ENCODE measurements around the gene STK32B.

The STK32B gene

DNA sequence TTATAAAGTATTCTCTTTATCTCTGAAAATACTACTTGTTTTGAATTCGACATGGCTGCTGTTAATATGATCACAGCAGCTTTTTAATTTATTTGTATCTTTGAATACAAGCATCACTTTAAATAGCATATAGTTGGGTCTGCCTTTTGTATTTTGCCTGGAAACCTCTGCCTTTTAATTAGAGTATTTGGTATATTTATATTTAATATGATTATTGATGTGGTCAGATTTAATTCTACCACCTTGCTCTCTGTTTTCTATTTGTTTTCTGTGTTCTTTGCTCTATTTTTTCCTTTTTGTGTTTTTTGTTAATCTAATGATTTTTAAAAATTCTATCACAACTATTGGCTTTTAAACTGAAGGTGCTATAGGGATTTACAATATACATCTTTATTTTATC is 21.7 kb downstream of the STK32B start:
- no peak for FAIRE-seq

- FAIRE-seq = no peak
Measured at GRCh38 chr4:5078009-5078408, 26.7 kb downstream of the STK32B start.

- FAIRE-seq = no peak
Measured at GRCh38 chr4:5079581-5079980, 28.3 kb downstream of the STK32B start.

- FAIRE-seq = no peak
Measured at GRCh38 chr4:5081441-5081999, 30.2 kb downstream of the STK32B start.

DNA sequence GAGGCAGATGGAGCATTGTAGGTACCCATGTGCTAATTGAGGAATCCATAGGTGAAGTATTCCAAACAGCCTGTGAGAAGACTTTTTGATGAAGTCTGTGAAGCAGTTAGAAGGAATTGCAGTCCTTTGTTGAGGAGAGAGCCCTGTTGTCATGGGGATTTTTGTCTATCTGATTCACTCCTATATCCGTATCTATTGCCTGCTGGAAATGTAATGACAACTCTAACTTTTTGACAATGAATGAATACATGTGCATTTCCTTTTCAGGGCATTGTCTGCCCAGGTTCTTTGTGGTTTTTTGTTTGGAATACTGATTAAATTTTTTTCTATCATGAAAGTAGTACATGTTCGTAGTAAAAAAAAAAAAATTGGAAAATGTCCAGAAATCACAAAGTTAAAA is 31.1 kb downstream of the STK32B start:
- no peak for FAIRE-seq

GRCh38 chr4:5084911-5085475 is 33.7 kb downstream of the STK32B start:
- FAIRE-seq = no peak

- FAIRE-seq = no peak
Measured at GRCh38 chr4:5086535-5086934, 35.3 kb downstream of the STK32B start.

DNA sequence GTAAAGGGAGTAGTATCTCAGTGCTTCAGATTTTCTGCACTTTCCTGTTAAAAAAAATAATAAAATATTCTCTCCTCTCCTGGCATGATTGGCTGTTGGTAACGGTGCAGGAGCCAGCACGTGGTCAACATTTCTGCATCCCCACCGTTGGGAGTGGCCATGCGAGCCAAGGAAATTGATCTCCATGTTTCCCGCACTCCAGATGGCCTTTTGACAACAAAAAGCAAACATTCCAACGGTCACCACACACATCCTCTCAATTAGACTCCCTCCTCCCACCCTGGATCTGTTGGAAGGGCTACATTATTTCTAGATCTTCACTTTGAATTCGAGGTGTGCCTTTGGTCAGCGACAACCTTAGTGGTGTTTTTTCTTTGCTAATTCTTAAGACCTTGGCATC is 45.0 kb downstream of the STK32B start:
- no peak for FAIRE-seq

DNA sequence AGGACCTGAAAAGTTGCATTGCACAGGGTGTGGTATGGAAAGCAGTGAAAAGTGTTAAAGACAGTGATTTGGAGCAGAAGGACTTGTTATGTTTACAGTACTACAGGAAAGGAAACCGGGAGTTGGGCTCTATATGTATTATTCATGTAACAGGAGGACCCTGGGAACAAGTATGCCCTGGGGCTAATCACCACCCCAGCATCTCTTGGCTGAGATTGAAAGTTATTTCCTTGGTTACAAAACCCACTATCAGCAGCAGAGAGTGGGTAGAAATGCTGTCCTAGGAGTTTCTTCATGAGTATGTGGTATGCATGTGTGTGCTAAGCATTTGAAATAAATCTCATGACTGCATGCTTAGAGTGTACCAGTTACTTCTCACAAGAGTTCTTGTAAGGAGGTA is 46.9 kb downstream of the STK32B start:
- FAIRE-seq = no peak

DNA sequence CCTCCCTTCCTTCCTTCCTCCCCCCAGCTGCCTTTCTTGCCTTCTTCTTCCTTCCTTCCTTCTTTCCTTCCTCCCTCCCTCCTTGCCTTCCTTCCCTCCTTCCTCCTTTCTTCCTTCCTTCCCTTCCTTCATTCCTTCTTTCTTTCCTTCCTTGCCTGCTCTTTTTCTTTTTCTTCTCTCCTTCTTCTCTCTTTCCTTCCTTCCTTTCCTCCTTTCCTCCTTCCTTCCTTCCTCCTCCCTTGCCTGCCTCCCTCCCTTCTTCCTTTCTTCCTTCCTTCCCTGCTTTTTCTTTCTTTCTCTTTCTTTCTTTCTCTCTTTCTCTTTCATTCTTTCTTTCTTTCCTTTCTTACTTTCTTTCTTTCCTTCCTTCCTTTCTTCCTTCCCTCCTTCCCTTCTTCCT is 49.1 kb downstream of the STK32B start:
- no peak for FAIRE-seq

DNA sequence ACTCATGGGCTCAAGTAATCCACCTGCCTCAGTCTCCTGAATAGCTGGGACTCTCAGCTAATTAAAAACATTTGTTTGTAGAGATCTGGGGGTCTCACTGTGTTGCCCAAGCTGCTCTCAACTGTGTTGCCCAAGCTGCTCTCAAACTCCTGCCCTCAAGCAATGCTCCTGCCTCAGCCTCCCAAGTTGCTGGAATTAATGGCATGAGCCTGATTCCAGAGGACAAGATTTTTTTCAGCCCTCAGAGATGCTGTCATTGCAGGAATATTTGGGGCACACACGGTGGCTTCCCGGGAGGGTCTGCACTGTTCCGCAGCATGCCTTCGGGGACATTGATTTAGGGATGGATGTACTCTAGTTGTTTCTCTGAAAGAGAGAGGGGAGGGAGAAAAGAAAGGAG is 49.7 kb downstream of the STK32B start:
- FAIRE-seq = no peak

GRCh38 chr4:5101571-5101970 is 50.3 kb downstream of the STK32B start:
- FAIRE-seq = no peak

DNA sequence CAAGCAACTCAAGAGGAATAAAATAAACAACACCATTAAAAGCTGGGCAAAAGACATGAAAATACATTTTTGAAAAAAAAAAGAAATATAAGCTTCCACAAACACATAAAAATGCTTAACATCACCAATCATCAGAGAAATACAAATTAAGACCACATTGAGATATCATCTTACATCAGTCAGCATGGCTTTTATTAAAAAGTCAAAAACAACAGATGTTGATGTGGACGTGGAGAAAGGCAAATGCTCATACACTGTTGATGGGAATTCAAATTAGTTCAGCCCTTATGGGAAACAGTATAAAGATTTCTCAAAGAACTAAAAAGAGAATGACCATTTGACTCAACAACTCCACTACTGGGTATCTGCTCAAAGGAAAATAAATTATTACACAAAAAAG is 59.6 kb downstream of the STK32B start:
- FAIRE-seq = peak; percentile 39

- no peak for FAIRE-seq
Measured at GRCh38 chr4:5112333-5113095, 61.2 kb downstream of the STK32B start.

DNA sequence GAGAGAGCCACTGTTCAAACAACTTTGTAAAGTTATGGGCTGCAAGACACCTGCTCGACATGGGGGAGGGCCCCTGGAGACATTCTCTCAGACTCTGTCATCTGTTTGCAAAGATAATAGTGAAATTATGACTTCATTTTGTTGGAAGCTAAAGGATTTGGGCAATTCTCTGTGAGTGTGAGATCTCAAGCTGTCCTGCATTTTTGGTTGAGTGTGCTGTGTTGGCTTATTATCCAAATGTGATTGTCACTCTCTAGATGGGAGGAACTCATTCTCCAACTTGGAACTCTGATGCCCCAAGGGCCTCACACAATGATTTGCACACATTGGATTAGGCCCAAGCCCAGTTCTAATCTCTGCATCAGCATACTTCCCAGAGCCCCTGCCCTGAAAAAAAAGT is 63.7 kb downstream of the STK32B start:
- no peak for FAIRE-seq

DNA sequence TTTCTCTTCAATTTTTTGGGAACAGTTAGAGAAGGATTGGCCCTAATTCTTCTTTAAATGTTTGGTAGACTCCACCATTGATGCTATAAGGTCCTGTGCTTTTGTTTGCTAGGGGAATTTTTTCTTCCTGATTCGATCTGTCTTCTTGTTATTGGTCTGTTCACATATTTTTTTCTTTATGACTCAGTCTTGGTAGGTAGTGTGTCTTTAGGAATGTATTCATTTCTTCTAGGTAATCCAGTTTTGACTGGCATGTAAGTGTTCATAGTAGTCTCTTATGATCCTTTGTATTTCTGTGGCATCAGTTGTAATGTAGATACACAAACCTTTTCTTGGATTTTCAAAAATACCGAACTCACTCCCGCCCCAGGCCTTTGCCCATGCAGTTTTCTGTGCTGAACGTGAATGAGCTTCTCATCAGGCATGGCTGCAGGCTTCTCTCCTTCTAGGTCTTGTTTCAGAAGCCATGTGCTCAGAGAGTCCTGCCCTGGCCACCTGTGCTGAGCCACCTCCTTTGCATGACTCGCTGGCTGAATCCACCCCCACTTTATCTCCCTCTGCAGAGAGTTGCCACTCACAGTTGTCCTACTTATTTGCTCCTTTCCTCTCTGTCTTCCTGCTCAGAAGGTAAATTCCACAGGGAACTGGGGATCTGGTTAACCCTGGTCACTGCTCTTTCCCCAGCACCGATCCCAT is 67.0 kb downstream of the STK32B start:
- FAIRE-seq = no peak

GRCh38 chr4:5118994-5119835 is 67.9 kb downstream of the STK32B start:
- no peak for FAIRE-seq

- no peak for FAIRE-seq
Measured at GRCh38 chr4:5120067-5120466, 68.8 kb downstream of the STK32B start.

DNA sequence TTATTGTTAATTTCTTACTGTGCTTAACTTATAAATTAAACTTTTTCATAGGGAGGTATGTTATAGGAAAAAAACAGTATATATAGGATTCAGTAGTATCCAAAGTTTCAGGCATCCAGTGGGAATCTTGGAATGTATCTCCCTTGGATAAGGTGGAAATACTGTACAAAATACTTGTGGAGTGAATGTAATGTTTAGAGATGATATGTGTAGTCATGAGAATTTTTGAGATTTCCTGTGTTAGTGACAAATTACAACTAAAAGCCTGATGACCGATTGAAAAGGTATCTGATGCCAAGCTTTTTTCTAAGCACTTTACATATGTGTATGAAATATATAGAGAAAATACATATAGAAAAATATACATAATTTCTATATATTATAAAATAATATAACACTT is 69.2 kb downstream of the STK32B start:
- FAIRE-seq = no peak

DNA sequence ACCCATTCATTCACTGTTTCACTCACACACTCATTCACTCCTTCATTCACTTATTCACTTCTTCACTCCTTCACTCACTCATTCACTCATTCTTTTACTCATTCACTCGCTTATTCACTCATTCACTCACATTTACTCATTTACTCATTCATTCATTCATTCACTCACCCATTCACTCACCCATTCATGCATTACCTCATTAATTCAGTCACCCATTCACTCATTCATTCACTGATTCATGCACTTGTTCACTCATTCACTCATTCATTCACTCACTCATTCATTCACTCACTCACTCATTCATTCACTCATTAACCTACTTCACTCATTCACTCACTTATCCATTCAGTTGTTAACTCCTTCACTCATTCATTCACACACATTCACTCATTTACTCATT is 70.8 kb downstream of the STK32B start:
- FAIRE-seq = no peak

DNA sequence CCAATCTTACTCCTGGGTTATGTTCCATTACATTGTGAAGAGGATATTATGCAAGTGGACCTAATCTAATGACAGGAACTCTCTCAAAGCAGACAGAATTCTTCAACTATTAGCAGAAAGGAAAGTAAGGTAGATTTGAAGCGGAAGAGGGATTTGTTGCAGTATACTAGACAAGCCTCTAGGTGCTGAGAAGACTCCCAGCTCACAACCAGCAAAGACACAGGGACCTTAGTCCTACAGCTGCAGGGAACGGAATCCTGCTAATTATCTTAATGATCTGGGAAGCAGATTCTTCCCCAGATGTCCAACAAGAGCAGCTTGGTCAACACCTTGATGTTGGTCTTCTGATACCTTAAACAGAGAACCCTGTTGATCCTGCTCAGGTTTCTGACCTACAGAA is 73.6 kb downstream of the STK32B start:
- FAIRE-seq = no peak

DNA sequence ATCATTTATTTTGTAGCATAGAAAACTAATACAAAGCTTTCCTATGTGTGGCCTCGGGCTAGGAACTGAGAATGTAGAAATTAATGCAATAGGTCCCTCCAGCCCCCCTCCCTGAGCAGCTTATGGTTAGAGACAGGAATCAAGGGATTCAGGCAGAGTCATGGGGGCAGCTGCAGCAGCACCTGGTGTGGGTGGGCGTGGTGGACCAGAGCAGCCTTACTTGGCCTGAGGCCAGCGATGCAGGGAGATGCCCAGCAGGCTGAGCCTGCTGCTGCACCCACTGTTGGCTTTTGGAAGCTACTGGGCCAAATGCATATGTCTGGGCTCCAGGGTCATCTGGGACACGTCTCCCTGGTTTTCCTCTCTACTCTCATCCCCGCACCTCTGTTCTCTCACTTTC is 74.0 kb downstream of the STK32B start:
- FAIRE-seq = no peak

DNA sequence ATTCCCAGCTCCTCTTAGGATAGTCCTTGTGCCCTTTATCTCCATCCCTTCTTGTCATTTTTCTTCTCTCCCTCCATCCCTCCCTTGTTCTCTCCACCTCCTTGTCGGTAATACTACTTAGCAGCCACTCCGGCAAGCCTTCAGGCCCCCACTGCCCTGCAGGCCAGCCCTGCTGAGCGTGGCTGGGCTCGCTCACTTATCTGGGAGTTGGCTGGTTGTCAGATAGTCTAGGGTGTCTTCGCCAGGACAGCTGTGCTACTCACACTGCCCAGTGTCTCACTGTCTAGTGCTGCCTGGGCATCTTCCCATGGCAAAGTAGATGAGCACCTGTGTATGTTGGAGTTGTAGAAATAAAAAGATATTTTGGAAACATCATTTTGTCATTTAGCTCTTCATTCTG is 75.0 kb downstream of the STK32B start:
- FAIRE-seq = no peak

All from endometrium (tissue), 2 donors.